Breast epithelium (tissue), 4 donors: Measurements from ENCODE around the gene COLGALT1. TPM values are rescaled to one million over a fixed set of nuclear protein-coding genes. Genes with fewer than 3 reads are reported as not detected.

Source experiments
- DNase-seq, 2 donors: peaks; one replicate each; pipeline ENCODE4 v3.0.0-alpha.2; 2019; ENCODE audit warnings: low spot score in 2 of 2
- H3K27ac ChIP-seq, 2 donors: fragments of 200-600 bp; sonication (generic) in 1 of 2; one replicate each; pipeline ENCODE4 v1.5.1; 2016 to 2019; ENCODE audit warnings: mild to moderate bottlenecking in 1 of 2
- H3K27me3 ChIP-seq, 2 donors: fragments of 200-600 bp; sonication (generic) in 1 of 2; one replicate each; pipeline versions ENCODE4 v1.5.1 to v1.6.0; 2017 to 2019; ENCODE audit warnings: control low read depth in 1 of 2, mild to moderate bottlenecking in 1 of 2
- H3K36me3 ChIP-seq: fragments of 200-600 bp; one replicate; pipeline ENCODE4 v1.5.1; 2019
- H3K4me1 ChIP-seq, 2 donors: fragments of 200-600 bp; sonication (generic); one replicate each; pipeline ENCODE4 v1.5.1; 2016 to 2019; ENCODE audit warnings: control low read depth in 1 of 2
- H3K4me3 ChIP-seq, 3 donors: fragments of 200-600 bp; sonication (generic); 1 replicate in 2 of 3; 2 replicates in 1 of 3; pipeline ENCODE4 v1.5.1; 2016 to 2019; ENCODE audit warnings: mild to moderate bottlenecking in 3 of 3, moderate library complexity in 2 of 3
- H3K9me3 ChIP-seq, 2 donors: fragments of 200-600 bp; sonication (generic) in 1 of 2; one replicate each; pipeline ENCODE4 v1.5.1; 2016 to 2019; ENCODE audit warnings: control low read depth in 1 of 2
- POLR2A ChIP-seq: fragments of 450-650 bp; IDR thresholded peaks from one replicate; pipeline ENCODE4 v1.6.1; 2016; ENCODE audit warnings: antibody characterized with exemption, mild to moderate bottlenecking, moderate library complexity
- POLR2AphosphoS5 ChIP-seq, 3 donors: sonication (generic); formaldehyde crosslinking; IDR thresholded peaks; one replicate each; pipeline ENCODE4 v1.6.1; 2017; ENCODE audit warnings: antibody characterized with exemption in 3 of 3
- intact Hi-C: fragments of 100-400 bp; cut with DNase I; formaldehyde crosslinking; loops from one replicate; pipeline ENCODE4 v1.15.1; 2023; ENCODE audit warnings: low total_unique reads
- total RNA-seq, 3 donors: library from RNA; depleted of rRNA; stranded (reverse); fragments of >200 nt; gene quantifications; one replicate each; pipeline ENCODE4 v1.1.0, GENCODE V29; 2016
- TF ChIP-seq, protein P1 (sequence below), 3 donors: fragments of 450-650 bp; IDR thresholded peaks; one replicate each; pipeline ENCODE4 v1.5.1; 2016 to 2017; ENCODE audit warnings: antibody characterized with exemption in 3 of 3, mild to moderate bottlenecking in 3 of 3, moderate library complexity in 3 of 3

Gene COLGALT1
- total RNA-seq, 3 donors from 2014 or later = 45.1 to 99.9 (median 57.0) TPM

DNA sequence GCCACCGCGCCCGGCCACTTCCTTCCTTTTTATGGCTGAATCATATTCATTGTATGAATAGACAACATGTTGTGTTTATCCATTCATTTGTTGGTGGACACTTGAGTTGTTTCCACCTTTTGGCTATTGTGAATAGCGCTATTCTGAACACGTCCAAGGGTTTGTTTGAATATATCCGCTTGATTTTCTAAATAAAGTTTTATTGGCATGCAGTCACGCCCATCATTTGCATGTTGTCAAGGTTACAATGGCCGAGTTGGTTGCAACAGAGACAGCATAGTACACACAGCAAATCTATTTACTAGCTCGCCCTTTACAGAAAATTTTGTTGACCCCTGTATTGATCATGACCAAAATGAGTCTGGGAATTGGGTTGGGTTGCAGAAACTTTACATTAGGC lies 43.5 kb downstream of the COLGALT1 start:
- H3K9me3 ChIP-seq = no peaks in the 10 kb centered on the region
- no peak for DNase-seq
- H3K4me3 ChIP-seq = no peak overlapping the region
- H3K4me1 ChIP-seq = no peaks in the 10 kb centered on the region
- intact Hi-C loops = no loop called here
- no peaks in the 10 kb centered on the region for H3K36me3 ChIP-seq
- TF ChIP-seq POLR2AphosphoS5 (IDR thresholded peaks at IDR 0.05) = no peak
- peaks cover 0 to 7% of the 10 kb centered on the region in 2 donors for H3K27me3 ChIP-seq
- H3K27ac ChIP-seq = no peak overlapping the region

DNA sequence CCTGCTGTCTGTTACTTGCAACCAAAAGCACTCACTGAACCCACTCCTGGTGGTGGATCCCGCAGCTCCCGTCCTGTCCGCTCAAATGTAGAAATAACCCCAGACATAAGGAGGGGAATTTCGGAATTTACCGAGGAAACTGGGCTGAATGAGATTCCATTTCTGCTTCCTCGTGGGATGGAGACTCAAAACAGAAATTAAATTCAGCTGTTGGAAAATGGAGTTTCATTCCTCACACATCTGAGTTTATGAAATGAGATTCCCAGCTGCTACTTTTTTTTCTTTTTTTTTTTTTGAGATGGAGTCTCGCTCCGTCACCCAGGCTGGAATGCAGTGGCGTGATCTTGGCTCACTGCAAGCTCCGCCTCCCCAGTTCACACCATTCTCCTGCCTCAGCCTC lies 44.3 kb downstream of the COLGALT1 start:
- DNase-seq = no peak
- Histone ChIP-seq H3K9me3 (no peaks in the 10 kb centered on the region), H3K36me3 (no peaks in the 10 kb centered on the region), H3K4me1 (no peaks in the 10 kb centered on the region), H3K27ac (no peak overlapping the region), H3K4me3 (no peak overlapping the region), H3K27me3 (peaks cover 0 to 7% of the 10 kb centered on the region in 2 donors)
- TF ChIP-seq POLR2A = no peak
- TF ChIP-seq, protein P1, sequence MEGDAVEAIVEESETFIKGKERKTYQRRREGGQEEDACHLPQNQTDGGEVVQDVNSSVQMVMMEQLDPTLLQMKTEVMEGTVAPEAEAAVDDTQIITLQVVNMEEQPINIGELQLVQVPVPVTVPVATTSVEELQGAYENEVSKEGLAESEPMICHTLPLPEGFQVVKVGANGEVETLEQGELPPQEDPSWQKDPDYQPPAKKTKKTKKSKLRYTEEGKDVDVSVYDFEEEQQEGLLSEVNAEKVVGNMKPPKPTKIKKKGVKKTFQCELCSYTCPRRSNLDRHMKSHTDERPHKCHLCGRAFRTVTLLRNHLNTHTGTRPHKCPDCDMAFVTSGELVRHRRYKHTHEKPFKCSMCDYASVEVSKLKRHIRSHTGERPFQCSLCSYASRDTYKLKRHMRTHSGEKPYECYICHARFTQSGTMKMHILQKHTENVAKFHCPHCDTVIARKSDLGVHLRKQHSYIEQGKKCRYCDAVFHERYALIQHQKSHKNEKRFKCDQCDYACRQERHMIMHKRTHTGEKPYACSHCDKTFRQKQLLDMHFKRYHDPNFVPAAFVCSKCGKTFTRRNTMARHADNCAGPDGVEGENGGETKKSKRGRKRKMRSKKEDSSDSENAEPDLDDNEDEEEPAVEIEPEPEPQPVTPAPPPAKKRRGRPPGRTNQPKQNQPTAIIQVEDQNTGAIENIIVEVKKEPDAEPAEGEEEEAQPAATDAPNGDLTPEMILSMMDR (IDR thresholded peaks at IDR 0.05) = no peak
- TF ChIP-seq POLR2AphosphoS5 (IDR thresholded peaks at IDR 0.05) = no peak
- intact Hi-C loops = no loop called here

DNA sequence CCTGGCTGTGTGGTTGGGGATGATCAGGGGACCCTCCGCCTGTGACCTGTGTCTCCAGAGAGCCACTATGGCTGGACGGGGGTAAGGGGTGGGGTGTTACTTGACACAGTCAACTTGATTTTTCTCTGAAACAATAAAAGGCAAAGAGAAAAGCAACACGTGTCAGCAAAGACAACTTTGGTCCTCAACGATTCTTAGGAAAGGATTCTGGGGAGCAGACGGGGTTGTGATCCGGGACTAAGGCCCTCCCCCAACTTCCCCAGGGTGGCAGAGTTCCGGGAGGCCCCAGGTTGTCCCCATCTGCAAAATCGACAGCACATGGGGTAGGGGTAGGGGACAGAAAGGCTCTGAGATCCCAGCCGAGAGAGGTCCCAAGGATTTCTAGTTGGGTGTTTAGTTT lies 46.2 kb downstream of the COLGALT1 start:
- no peak overlapping the region for H3K4me3 ChIP-seq
- no peak for DNase-seq
- no peaks in the 10 kb centered on the region for H3K9me3 ChIP-seq
- peaks cover 0 to 7% of the 10 kb centered on the region in 2 donors for H3K27me3 ChIP-seq
- peaks cover 0 to 5% of the 10 kb centered on the region in 2 donors for H3K4me1 ChIP-seq
- peak overlapping the region in 1 of 2 donors; percentile 52 for H3K27ac ChIP-seq
- intact Hi-C loops = no loop called here
- TF ChIP-seq, protein P1 (IDR thresholded peaks at IDR 0.05) = no peak
- no peak for TF ChIP-seq POLR2AphosphoS5 (IDR thresholded peaks at IDR 0.05)
- TF ChIP-seq POLR2A = no peak
- H3K36me3 ChIP-seq = no peaks in the 10 kb centered on the region

DNA sequence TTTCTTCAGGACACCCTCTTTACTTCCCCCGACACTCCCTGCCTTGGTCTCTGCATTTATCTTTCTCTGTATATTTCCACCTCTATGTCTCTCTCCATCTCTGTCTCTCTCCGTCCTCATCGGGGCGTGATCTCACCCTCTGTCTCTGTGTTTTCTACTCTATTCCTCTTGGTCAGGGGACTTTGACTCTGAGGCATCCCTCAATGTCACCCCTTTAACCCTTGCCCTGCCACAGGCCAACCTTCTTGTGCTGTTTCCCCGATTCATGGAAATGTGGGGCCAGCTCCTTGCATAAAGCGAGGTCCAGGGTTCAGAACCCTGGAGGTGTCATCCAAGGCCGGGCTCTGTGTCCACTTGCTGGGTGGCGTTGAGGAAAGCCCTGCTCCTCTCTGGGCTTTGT lies 46.8 kb downstream of the COLGALT1 start:
- Histone ChIP-seq H3K4me1 (peaks cover 0 to 5% of the 10 kb centered on the region in 2 donors), H3K27ac (no peak overlapping the region), H3K4me3 (no peak overlapping the region), H3K36me3 (no peaks in the 10 kb centered on the region), H3K27me3 (peaks cover 0 to 7% of the 10 kb centered on the region in 2 donors), H3K9me3 (no peaks in the 10 kb centered on the region)
- TF ChIP-seq, protein P1 (IDR thresholded peaks at IDR 0.05) = no peak
- TF ChIP-seq POLR2AphosphoS5 (IDR thresholded peaks at IDR 0.05) = no peak
- no peak for TF ChIP-seq POLR2A
- intact Hi-C loops = no loop called here
- DNase-seq = no peak

DNA sequence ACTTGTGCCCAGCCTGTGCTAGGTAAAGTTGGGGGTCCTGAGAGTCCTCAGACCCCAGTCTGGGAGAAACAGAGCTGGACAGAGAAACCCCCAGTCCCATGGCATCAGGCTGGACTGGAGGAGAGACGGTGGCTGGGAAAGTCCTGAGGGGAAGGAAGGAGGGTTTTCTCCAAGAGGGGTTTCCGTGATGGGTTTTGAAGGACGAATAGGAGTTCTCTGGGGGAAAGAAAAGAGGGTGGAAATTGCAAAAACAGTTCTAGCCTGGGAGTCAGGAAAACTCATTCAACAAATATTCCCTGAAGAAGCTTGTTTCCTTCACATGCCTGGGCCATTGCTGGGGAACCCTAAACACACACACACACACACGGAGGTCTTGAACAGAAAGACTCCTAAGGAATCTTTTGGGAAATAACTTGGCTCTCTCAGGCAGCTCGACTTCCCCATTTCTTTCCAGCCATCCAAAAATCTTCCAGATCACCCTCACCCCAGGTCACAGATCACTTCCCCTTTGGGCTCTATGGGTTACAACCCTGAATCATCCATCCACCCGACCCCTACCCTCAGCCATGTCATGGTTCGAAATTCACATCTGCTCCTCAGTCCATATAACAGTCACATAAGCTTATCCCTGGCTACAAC lies 47.5 kb downstream of the COLGALT1 start:
- DNase-seq = no peak
- intact Hi-C loops = no loop called here
- Histone ChIP-seq H3K9me3 (no peaks in the 10 kb centered on the region), H3K36me3 (no peaks in the 10 kb centered on the region), H3K27ac (no peak overlapping the region), H3K4me1 (peaks cover 0 to 5% of the 10 kb centered on the region in 2 donors), H3K27me3 (peaks cover 0 to 7% of the 10 kb centered on the region in 2 donors), H3K4me3 (no peak overlapping the region)
- TF ChIP-seq POLR2AphosphoS5 (IDR thresholded peaks at IDR 0.05) = no peak
- TF ChIP-seq, protein P1 (IDR thresholded peaks at IDR 0.05) = no peak
- no peak for TF ChIP-seq POLR2A
